Mesendoderm (in vitro differentiated cells): ENCODE measurements around the gene KIAA1328.

ENCODE experiments used
- DNase-seq: peaks from one replicate; pipeline ENCODE4 v3.0.0; 2013
- H2AK5ac ChIP-seq: 2 replicates; pipeline ENCODE4 v1.6.1; 2013; ENCODE audit warnings: low read length, inconsistent platforms
- H2BK120ac ChIP-seq: 2 replicates; pipeline ENCODE4 v1.6.1; 2013; ENCODE audit warnings: low read depth, mild to moderate bottlenecking, low read length, moderate library complexity, mixed read lengths
- H2BK15ac ChIP-seq: replicated peaks from 2 replicates; pipeline ENCODE4 v1.6.1; 2013; ENCODE audit warnings: low read depth, mild to moderate bottlenecking, moderate library complexity
- H2BK5ac ChIP-seq: 2 replicates; pipeline ENCODE4 v1.6.1; 2013; ENCODE audit warnings: low read length, inconsistent platforms
- H3K18ac ChIP-seq: 2 replicates; pipeline ENCODE4 v1.6.1; 2013; ENCODE audit warnings: mild to moderate bottlenecking, low read length, mixed read lengths
- H3K23ac ChIP-seq: one replicate; pipeline ENCODE4 v1.6.1; 2013; ENCODE audit warnings: low read length
- H3K27ac ChIP-seq: 2 replicates; pipeline ENCODE4 v1.5.1; 2013; ENCODE audit warnings: low read depth, mild to moderate bottlenecking, inconsistent platforms, low read length, moderate library complexity
- H3K27me3 ChIP-seq: 2 replicates; pipeline ENCODE4 v1.6.1; 2013; ENCODE audit warnings: low read length, control low read depth, mild to moderate bottlenecking, inconsistent platforms; ENCODE audit not compliant: insufficient read depth, poor library complexity
- H3K36me3 ChIP-seq: 2 replicates; pipeline ENCODE4 v1.6.1; 2013; ENCODE audit warnings: low read length, inconsistent platforms; ENCODE audit not compliant: control insufficient read depth, insufficient read depth
- H3K4ac ChIP-seq: one replicate; pipeline ENCODE4 v1.6.1; 2013; ENCODE audit warnings: low read depth, mild to moderate bottlenecking, low read length, moderate library complexity
- H3K4me1 ChIP-seq: 2 replicates; pipeline ENCODE4 v1.6.1; 2013; ENCODE audit warnings: low read depth, low read length, inconsistent platforms; ENCODE audit not compliant: control insufficient read depth
- H3K4me2 ChIP-seq: 2 replicates; pipeline ENCODE4 v1.6.1; 2013; ENCODE audit warnings: low read length
- H3K4me3 ChIP-seq: 2 replicates; pipeline ENCODE4 v1.5.1; 2013; ENCODE audit warnings: mild to moderate bottlenecking, low read length
- H3K56ac ChIP-seq: one replicate; pipeline ENCODE4 v1.6.1; 2013; ENCODE audit warnings: low read length
- H3K79me1 ChIP-seq: 2 replicates; pipeline ENCODE4 v1.6.1; 2013; ENCODE audit warnings: low read length, inconsistent platforms
- H3K79me2 ChIP-seq: 2 replicates; pipeline ENCODE4 v1.6.1; 2013; ENCODE audit warnings: mild to moderate bottlenecking, low read length; ENCODE audit not compliant: control insufficient read depth, insufficient read depth
- H3K9ac ChIP-seq: 2 replicates; pipeline ENCODE4 v1.6.1; 2013; ENCODE audit warnings: low read length, inconsistent platforms
- H4K5ac ChIP-seq: one replicate; pipeline ENCODE4 v1.6.1; 2013; ENCODE audit warnings: low read length
- H4K8ac ChIP-seq: one replicate; pipeline ENCODE4 v1.6.1; 2013; ENCODE audit warnings: low read depth, mild to moderate bottlenecking, control low read depth, low read length, moderate library complexity
- WGBS: extraction: QIAGEN DNeasy Blood & Tissue Kit; methylation state at CpG from one replicate; pipeline ENCODE4 v1.1.7; 2013; ENCODE audit warnings: low lambda C conversion rate, missing lambda C conversion rate; ENCODE audit not compliant: insufficient coverage; ENCODE audit errors: extremely low coverage; 5-methylcytosine and 5-hydroxymethylcytosine counted together

The KIAA1328 gene

DNA sequence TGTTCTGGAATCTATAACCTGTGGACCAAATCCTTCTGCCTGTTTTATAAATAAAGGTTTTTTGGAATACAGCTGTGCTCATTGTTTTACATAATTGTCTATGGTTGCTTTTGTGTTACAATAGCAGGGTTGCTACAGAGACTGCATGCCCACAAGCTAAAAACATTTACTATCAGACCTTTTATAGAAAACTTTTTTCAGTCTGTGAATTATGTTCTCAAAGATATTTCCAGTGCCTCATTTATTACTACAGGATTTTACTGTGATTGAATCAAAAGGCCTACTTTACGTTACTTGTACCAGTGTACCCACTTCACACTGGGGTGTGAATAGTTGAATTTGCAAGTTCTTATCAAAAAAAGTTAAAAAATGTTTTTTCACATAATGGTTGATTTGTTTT, 7.0 kb downstream of the KIAA1328 start:
- no peak overlapping the region for H3K23ac ChIP-seq
- H3K36me3 ChIP-seq: no peaks in the 10 kb centered on the region
- no peak overlapping the region for H2BK5ac ChIP-seq
- no peaks in the 10 kb centered on the region for H3K79me1 ChIP-seq
- H3K4ac ChIP-seq: no peak overlapping the region
- H3K4me2 ChIP-seq: no peak overlapping the region
- H3K18ac ChIP-seq: no peak overlapping the region
- H3K79me2 ChIP-seq: no peaks in the 10 kb centered on the region
- no peak overlapping the region for H2BK15ac ChIP-seq
- no peak for DNase-seq
- no peak overlapping the region for H3K9ac ChIP-seq
- no peaks in the 10 kb centered on the region for H3K4me1 ChIP-seq
- H3K56ac ChIP-seq: no peak overlapping the region
- no peak overlapping the region for H4K5ac ChIP-seq
- no peak overlapping the region for H3K27ac ChIP-seq
- H3K4me3 ChIP-seq: no peak overlapping the region
- no CpG with 5 or more reads among the region's 1 CpG for whole genome bisulfite sequencing
- H3K27me3 ChIP-seq: no peaks in the 10 kb centered on the region
- H4K8ac ChIP-seq: no peak overlapping the region
- no peak overlapping the region for H2AK5ac ChIP-seq
- H2BK120ac ChIP-seq: no peak overlapping the region

DNA sequence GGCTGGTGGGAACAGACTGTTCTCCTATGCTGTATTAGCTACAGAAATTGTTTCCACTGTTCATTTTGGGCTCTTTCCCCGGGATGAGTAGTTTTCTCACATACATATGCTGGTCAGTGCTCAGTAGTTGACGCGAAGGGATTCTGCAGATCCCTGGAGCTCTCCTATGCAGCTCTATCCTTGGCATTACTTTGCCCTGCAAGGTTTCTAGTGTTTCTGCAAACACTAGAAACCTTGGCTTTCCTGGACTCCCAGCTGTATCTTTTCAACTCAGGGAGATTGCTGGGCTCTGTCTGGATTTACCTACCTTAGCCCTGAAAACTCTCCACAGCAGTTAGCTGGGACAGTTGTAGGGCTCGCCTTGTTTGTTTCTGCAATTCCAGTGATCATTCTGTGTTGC, 10.9 kb downstream of the KIAA1328 start:
- no CpG with 5 or more reads among the region's 4 CpGs for WGBS
- no peaks in the 10 kb centered on the region for H3K27me3 ChIP-seq
- no peaks in the 10 kb centered on the region for H3K4me1 ChIP-seq
- H2AK5ac ChIP-seq: no peak overlapping the region
- H2BK120ac ChIP-seq: no peak overlapping the region
- no peak overlapping the region for H2BK15ac ChIP-seq
- H3K27ac ChIP-seq: no peak overlapping the region
- no peak for DNase-seq
- H3K56ac ChIP-seq: no peak overlapping the region
- no peaks in the 10 kb centered on the region for H3K79me2 ChIP-seq
- H3K23ac ChIP-seq: no peak overlapping the region
- H3K79me1 ChIP-seq: no peaks in the 10 kb centered on the region
- H3K4me2 ChIP-seq: no peak overlapping the region
- no peak overlapping the region for H3K4me3 ChIP-seq
- H2BK5ac ChIP-seq: no peak overlapping the region
- H4K5ac ChIP-seq: no peak overlapping the region
- no peaks in the 10 kb centered on the region for H3K36me3 ChIP-seq
- H4K8ac ChIP-seq: no peak overlapping the region
- H3K18ac ChIP-seq: no peak overlapping the region
- H3K9ac ChIP-seq: no peak overlapping the region
- H3K4ac ChIP-seq: no peak overlapping the region

DNA sequence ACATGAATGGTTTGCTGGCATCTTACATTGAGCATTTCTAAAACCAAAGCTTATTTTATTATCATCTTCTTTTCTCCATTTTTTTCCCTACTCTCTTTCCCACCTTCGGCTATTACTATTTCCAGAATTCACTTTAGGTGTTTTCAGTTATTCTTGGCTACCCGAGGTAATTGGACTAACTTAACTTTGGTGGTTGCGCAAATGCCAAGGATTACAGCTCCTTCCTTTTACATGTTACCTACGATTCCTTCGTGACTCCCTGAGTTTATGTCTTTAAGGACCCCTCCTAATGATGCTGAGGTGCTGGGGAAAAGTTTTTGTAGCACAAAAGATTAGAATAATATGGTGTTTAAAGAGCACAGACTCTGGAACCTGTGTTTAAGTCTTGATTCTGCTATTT, 14.3 kb downstream of the KIAA1328 start:
- WGBS: 100% methylated on average over 1 of the region's 5 CpGs
- Histone ChIP-seq H3K9ac (no peak overlapping the region), H3K79me2 (no peaks in the 10 kb centered on the region)

DNA sequence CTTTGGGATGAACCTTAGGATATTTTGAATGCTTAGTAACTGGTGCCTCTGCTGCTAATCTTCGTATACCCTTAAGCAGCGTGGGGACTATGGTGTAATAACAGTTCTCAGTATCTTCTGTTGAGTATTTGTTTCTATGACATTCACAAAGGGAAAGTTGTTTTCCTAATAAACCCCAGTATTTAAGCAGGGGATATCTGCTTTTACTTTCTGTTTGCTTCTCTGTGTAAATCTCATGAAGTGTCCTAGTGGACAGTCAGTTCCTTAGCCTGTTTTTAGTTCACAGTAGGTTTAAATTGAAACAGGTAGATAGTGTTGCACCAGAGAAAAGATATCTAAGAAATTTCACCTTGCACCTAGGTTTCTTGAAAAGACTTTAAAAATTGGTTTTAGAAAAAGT, 14.9 kb downstream of the KIAA1328 start:
- Histone ChIP-seq H3K79me2 (no peaks in the 10 kb centered on the region), H3K9ac (no peak overlapping the region), H2BK5ac (no peak overlapping the region), H3K27ac (no peak overlapping the region), H3K27me3 (no peaks in the 10 kb centered on the region), H3K36me3 (no peaks in the 10 kb centered on the region), H3K4ac (no peak overlapping the region), H3K4me2 (no peak overlapping the region), H3K79me1 (no peaks in the 10 kb centered on the region), H2BK120ac (no peak overlapping the region), H3K56ac (no peak overlapping the region), H2AK5ac (no peak overlapping the region), H3K4me3 (no peak overlapping the region), H4K5ac (no peak overlapping the region), H3K4me1 (no peaks in the 10 kb centered on the region), H2BK15ac (no peak overlapping the region), H3K18ac (no peak overlapping the region), H3K23ac (no peak overlapping the region), H4K8ac (no peak overlapping the region)
- no peak for DNase-seq
- WGBS: no CpG with 5 or more reads among the region's 2 CpGs

More for the DNA sequence above, 14.3 kb downstream of the KIAA1328 start:
- no peak overlapping the region for H3K27ac ChIP-seq
- no peak overlapping the region for H4K5ac ChIP-seq
- no peak overlapping the region for H3K18ac ChIP-seq
- no peaks in the 10 kb centered on the region for H3K79me1 ChIP-seq
- no peaks in the 10 kb centered on the region for H3K27me3 ChIP-seq
- no peak overlapping the region for H3K4me3 ChIP-seq
- H2AK5ac ChIP-seq: no peak overlapping the region
- no peak overlapping the region for H3K4me2 ChIP-seq
- DNase-seq: no peak
- no peak overlapping the region for H3K23ac ChIP-seq
- no peak overlapping the region for H3K56ac ChIP-seq
- H4K8ac ChIP-seq: no peak overlapping the region
- H3K4ac ChIP-seq: no peak overlapping the region
- no peaks in the 10 kb centered on the region for H3K36me3 ChIP-seq
- no peak overlapping the region for H2BK15ac ChIP-seq
- no peaks in the 10 kb centered on the region for H3K4me1 ChIP-seq
- H2BK120ac ChIP-seq: no peak overlapping the region
- no peak overlapping the region for H2BK5ac ChIP-seq

DNA sequence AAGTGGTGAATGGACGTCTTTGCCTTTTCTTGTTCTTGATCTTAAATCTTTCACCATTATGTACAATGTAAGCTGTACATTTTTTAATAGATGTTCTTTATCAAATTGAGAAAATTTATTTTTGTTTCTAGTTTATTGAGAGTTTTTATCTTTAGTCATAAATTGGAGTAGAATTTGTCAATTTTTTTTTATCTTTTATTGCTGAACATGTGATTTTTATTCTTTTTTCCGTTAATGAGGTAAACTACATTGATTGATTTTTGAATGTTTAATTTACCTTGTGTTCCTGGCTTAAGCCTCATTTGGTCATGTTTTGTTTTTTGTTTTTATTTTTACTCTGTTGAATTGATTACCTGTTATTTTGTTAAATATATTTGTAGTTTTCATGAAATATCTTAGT, 19.7 kb downstream of the KIAA1328 start:
- no peak overlapping the region for H3K4ac ChIP-seq

DNA sequence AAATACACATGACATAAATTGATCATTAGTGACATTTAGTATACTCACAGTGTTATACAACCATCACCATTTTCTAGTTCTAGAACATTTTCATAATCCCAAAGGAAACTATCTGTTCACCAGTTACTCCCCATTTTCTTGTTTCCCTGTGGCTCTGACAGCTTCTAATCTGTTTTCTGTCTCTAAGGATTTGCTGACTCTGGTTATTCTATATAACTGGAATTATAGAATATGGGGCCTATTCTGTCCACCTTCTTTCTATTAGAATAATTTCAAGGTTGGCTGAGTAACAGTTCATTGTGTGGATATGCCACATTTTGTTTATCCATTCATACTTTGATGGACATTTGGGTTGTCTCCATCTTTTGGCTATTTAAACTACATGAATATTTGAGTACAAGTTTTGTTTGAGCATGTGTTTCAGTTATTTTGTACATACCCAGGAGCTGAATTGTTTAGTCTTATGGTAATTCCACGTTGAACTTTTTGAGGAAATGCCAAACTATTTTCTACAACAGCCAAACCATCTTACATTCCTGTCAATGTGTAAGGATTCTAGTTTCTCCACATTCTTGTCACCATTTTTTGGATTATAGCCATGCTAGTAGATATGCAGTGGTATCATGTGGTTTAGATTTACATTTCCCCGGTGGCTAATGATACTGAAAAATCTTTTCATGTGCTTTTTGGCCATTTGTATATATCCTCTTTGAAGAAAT, 20.5 kb downstream of the KIAA1328 start:
- Histone ChIP-seq H3K27ac (no peak overlapping the region), H3K4ac (no peak overlapping the region), H2BK120ac (no peak overlapping the region), H3K56ac (no peak overlapping the region), H3K9ac (no peak overlapping the region), H3K18ac (no peak overlapping the region), H2BK15ac (no peak overlapping the region), H3K79me1 (no peaks in the 10 kb centered on the region), H4K5ac (no peak overlapping the region), H3K4me1 (no peaks in the 10 kb centered on the region), H3K36me3 (no peaks in the 10 kb centered on the region), H3K4me2 (no peak overlapping the region), H2BK5ac (no peak overlapping the region), H2AK5ac (no peak overlapping the region), H3K4me3 (no peak overlapping the region), H3K79me2 (no peaks in the 10 kb centered on the region), H3K23ac (no peak overlapping the region), H3K27me3 (no peaks in the 10 kb centered on the region), H4K8ac (no peak overlapping the region)
- WGBS: no CpG with 5 or more reads among the region's 2 CpGs
- DNase-seq: no peak

More for the DNA sequence above, 19.7 kb downstream of the KIAA1328 start:
- no peak overlapping the region for H4K8ac ChIP-seq
- H2AK5ac ChIP-seq: no peak overlapping the region
- H3K18ac ChIP-seq: no peak overlapping the region
- DNase-seq: no peak
- no peaks in the 10 kb centered on the region for H3K79me2 ChIP-seq
- no peaks in the 10 kb centered on the region for H3K79me1 ChIP-seq
- H3K4me3 ChIP-seq: no peak overlapping the region
- H2BK120ac ChIP-seq: no peak overlapping the region
- H3K36me3 ChIP-seq: no peaks in the 10 kb centered on the region
- H3K56ac ChIP-seq: no peak overlapping the region
- no CpG with 5 or more reads among the region's 2 CpGs for WGBS
- H3K4me2 ChIP-seq: no peak overlapping the region
- no peaks in the 10 kb centered on the region for H3K27me3 ChIP-seq
- no peak overlapping the region for H2BK15ac ChIP-seq
- no peaks in the 10 kb centered on the region for H3K4me1 ChIP-seq
- no peak overlapping the region for H2BK5ac ChIP-seq
- H3K9ac ChIP-seq: no peak overlapping the region
- no peak overlapping the region for H3K27ac ChIP-seq
- H4K5ac ChIP-seq: no peak overlapping the region
- H3K23ac ChIP-seq: no peak overlapping the region
